Midbrain (tissue), 1 donor: ENCODE results near the gene CORO2B.
A peak's percentile ranks its signal among the peaks of the same experiment; 100 is the strongest.
"Not testable (repeated sequence)": the region's sequence is repeated elsewhere in the genome, so short reads cannot be mapped to it uniquely, and the experiment has no call there.

Source experiments
- DNase-seq: peaks from one replicate; lab custom pipeline; 2025; lab: John Stamatoyannopoulos, UW

The CORO2B gene

GRCh38 chr15:68647361-68647760 lies 68.6 kb downstream of the CORO2B start:
- DNase-seq = not testable (repeated sequence)

DNA sequence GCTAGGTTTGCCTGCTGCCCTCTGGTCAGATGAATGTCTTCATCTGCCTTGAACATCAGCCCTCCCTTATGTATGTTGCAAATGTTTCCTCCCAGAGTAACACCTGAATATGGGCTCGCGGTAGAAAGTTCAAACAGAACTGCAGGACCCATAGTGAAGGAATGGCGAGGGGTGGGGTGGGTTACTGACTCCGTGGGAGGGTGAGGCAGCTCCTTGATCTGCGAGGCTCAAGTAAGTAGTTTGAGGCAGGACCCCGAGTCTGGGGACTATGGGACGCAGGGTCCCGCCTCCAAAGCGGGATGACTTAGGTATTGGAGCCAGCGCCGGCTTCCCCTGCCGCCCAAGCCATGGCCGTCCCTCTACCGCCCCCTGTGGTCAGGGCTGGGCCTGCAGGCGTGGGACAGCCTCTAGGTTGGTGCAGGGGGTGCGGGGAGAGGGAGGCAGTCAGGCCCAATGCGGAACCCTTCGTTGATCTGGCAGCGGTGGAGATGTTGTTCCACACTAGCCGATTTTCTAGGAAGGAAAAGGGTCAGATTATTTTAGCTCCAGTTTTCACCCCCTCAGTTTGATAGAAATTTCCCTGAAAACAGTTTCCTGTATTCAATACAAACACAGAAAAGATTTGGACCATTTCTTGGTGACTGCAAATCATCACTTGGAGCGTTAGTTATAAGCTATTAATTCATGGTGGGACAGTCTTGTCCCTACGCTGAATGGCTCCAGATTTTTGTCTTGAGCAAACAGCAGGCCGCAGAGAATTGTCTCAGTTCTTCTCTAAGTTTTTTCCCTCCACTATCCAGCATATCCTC lies 72.3 kb downstream of the CORO2B start:
- no peak for DNase-seq

- peak; percentile 84 for DNase-seq
These were observed 73.2 kb downstream of the CORO2B start for GRCh38 chr15:68651916-68652525.

- no peak for DNase-seq
These were observed 74.3 kb downstream of the CORO2B start for GRCh38 chr15:68653031-68653635.

DNA sequence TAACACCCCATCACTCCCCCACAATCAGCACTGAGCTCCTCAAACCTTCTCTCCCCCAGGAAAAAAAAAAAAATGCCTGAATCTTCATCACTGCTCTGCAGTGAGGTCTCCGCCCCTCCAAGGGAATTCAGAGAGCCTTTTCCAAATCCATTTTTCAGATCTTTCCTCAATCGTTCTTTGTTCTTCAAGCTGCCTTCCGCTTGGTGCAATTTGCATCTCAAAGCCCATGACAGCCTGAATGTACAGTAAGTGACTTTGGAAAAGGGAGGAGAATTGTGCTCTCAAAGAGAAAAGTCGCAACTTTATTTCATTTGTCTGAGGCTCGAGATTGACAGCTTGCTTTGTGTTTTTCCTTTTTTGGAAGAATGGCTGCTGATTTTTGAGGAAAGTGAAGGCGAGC lies 75.0 kb downstream of the CORO2B start:
- no peak for DNase-seq

- DNase-seq = no peak
These were observed 76.2 kb downstream of the CORO2B start for GRCh38 chr15:68654786-68655560.

DNA sequence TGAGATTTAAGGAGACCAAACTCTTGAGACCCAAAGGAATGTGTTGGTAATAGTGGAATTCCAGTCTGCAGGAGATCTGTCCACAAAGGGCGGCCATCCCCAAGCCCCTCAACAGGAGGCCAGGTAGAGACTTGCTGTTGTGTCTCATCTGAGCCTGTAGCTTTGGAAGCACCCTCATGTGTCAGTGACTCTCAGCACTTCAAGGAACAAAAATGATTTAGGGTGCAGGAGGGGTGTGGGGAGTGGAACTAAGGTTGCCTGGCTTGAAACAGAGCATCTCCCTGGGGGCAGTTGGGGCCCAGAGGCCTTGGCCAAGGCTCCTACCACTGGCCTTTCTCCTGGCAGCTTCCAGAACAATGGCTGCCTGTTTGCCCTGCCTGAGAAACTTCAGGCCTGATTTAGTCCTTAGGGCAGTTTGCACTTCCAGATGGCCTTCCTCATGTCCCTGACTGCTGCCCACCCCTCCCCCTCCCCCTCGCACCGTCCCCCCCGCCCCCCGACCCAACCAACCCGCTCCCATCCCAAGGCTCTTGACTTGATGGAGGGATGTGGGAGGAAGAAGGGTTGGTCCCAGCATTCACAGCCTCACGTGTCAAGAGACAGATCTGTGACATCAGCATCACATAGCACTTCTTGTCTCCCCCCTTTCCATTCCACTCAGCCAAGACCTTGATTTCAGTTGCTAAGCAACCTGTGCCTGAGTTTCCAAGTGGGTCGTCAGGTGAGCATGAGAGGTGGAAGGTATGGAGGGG lies 77.1 kb downstream of the CORO2B start:
- no peak for DNase-seq

- DNase-seq = no peak
These were observed 77.6 kb downstream of the CORO2B start for GRCh38 chr15:68656438-68656739.

DNA sequence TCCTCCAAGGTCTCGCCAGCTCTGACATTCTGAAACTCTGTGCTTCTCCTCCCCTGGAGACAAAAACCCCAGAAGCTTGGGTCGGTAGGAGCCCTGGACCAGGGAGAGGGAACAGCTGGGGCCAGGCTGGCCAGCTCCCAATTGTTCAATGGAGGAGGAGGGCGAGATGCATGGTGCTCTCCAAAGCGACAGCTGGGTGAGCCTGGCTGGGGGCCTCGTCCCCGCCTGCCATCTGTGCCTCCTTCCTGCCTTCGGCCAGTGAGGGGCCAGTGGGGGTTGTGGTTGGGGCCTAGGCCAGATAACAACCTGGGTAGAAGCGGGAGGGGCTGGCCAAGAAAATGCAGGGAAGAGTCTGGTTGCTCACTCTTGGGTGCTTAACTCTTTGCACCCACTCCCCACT lies 79.4 kb downstream of the CORO2B start:
- peak; percentile 66 for DNase-seq

- no peak for DNase-seq
These were observed 80.0 kb downstream of the CORO2B start for GRCh38 chr15:68658641-68659358.

DNA sequence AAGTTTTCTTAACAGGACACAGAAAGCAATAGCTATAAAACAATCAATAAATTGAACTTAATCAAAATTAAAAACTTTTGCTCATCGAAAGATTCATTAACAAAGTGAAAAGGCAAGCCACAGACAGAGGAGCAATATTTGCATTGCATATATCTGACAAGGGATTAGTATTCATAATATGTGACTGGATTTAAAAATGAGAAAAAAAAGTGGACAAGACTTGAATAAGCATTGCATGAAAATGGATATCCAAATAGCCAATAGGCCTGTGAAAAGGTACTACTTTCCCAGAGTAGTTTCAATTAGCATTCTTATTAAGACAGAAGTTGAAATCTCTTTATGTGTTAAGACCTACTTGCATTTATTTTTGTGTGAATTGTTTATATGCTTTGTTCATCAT lies 84.7 kb downstream of the CORO2B start:
- no peak for DNase-seq

DNA sequence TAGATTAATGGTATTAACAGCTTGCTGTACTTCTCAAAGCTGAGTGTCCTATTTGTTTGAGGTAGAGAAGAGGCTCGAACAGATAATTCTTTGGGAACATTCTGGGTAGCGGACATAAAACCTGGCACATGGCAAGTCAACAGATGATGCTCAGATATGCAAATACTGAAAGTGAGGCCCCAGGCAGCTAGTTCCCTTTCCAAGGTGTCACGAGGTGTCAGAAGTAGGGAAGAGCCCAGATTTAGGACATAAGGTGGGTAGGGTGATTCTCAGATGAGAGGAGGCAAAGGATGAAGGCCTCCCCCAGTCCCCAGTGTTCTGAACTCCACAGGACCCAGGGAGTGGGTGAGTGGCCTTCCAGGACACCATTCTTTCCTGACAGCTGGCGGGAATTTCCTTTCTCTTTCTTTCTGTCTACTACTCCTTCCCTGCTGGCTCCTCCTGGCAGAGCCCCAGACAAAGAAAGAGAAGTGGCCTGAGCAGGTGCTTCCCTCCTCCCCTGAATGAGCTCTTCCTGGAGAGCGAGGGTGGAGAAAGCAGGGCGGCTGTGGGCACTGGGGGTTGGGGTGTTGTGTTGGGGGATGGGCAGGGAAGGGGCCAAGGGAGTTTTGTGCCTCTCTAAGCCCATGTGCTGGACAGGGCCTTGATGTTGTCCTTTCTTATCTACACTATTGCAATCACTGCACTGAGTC lies 87.5 kb downstream of the CORO2B start:
- DNase-seq = no peak

DNA sequence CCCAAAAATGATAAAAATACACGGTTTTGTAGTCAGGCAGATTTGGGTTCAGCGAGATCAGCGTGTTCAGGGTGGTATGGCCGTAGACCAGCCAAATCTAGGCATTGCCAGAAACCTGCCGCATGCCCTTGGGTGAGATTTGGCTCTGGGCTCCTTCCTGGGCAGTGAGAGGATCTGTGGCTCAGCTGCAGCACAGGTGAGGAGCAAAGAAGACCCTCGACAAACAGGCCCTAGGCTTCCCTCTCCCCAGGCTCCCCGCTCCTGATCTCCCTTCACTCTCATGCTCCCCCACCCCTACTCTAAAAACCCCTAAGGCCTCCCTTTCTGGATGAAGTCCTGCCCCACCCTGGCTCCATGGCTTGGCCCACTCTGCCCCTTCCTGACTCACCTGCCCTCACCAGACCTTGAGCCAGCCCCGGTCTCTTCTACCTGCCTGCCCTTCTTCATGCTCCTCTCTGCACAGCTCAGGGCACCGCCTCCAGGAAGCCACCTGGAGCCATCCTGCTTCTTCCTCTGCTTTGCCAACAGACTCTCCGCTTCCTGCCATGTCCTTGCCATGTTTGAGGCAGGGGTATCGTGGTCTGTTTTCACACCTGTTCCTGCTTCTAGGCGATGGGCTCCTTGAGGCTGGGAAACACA lies 88.1 kb downstream of the CORO2B start:
- no peak for DNase-seq

- DNase-seq = no peak
These were observed 89.2 kb downstream of the CORO2B start for GRCh38 chr15:68667800-68668625.

- DNase-seq = no peak
These were observed 90.3 kb downstream of the CORO2B start for GRCh38 chr15:68668926-68669600.

GRCh38 chr15:68672251-68672650 lies 93.5 kb downstream of the CORO2B start:
- DNase-seq = no peak

DNA sequence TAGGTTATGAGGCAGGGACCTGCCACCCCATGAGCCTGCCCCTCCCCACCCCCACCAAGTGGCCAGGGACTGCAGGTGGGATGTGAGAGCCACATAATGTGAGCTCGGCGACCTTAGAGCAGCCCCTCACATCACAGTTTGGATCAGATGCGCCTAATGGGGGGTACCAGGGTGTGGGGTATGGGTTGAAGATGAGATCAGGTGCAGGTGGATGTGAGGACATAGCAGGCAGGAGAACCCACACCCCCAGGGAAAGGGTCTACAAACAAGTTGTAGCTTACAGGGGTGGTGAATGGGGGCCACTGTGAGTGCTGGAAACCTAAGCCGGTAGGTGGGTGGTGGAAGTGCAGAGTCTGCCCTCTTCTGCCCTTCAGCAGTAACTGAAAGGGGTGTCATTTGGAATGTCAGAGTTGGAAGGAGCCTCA lies 94.0 kb downstream of the CORO2B start:
- no peak for DNase-seq

GRCh38 chr15:68674975-68675374 lies 96.2 kb downstream of the CORO2B start:
- DNase-seq = no peak
